GM12874 (cell line): ENCODE data around the gene KRT76.

Source experiments
- CTCF ChIP-seq: IDR thresholded peaks from 2 replicates; pipeline ENCODE4 v1.5.1; 2011; ENCODE audit warnings: low read depth, mild to moderate bottlenecking, control low read depth, low read length, moderate library complexity; ENCODE audit not compliant: insufficient read depth

The KRT76 gene

GRCh38 chr12:52767020-52767379 lies 10.1 kb downstream of the KRT76 start:
- TF ChIP-seq CTCF: no peak

- TF ChIP-seq CTCF: no peak
Measured at GRCh38 chr12:52766351-52767019, 10.7 kb downstream of the KRT76 start.

GRCh38 chr12:52765702-52766101 lies 11.4 kb downstream of the KRT76 start:
- TF ChIP-seq CTCF: no peak

- TF ChIP-seq CTCF: no peak
Measured at GRCh38 chr12:52763991-52764390, 13.2 kb downstream of the KRT76 start.

- TF ChIP-seq CTCF: no peak
Measured at GRCh38 chr12:52763036-52763659, 14.0 kb downstream of the KRT76 start.

- TF ChIP-seq CTCF: no peak
Measured at GRCh38 chr12:52761802-52762201, 15.3 kb downstream of the KRT76 start.

- TF ChIP-seq CTCF: no peak
Measured at GRCh38 chr12:52760623-52761022, 16.5 kb downstream of the KRT76 start.
